Body of pancreas (tissue), 4 donors: ENCODE results near the gene C2orf72. TPM values are rescaled to one million over a fixed set of nuclear protein-coding genes. Genes with fewer than 3 reads are reported as not detected.
A peak's percentile ranks its signal among the peaks of the same experiment; 100 is the strongest.
"Not testable (repeated sequence)": the region's sequence is repeated elsewhere in the genome, so short reads cannot be mapped to it uniquely, and the experiment has no call there.

ENCODE experiments used
- ATAC-seq: fragments of 150-250 bp; one replicate; pipeline ENCODE4 v1.9.1; 2016
- DNase-seq, 4 donors: peaks; one replicate each; pipeline ENCODE4 v3.0.0-alpha.2; 2019
- H3K27ac ChIP-seq, 4 donors: fragments of 200-600 bp; sonication (generic); 1 replicate in 3 of 4; 2 replicates in 1 of 4; pipeline versions ENCODE4 v1.5.1 to v1.6.1; 2016 to 2019; ENCODE audit warnings: mild to moderate bottlenecking in 1 of 4, mixed read lengths in 1 of 4, moderate library complexity in 1 of 4
- H3K27me3 ChIP-seq, 2 donors: fragments of 200-600 bp; sonication (generic); one replicate each; pipeline ENCODE4 v1.6.0; 2016; ENCODE audit warnings: mild to moderate bottlenecking in 1 of 2
- H3K36me3 ChIP-seq, 2 donors: fragments of 200-600 bp; sonication (generic); replicated peaks in 1 of 2; 2 replicates each; pipeline ENCODE4 v1.5.1; 2016; ENCODE audit warnings: low read depth in 2 of 2; ENCODE audit not compliant: insufficient read depth in 1 of 2
- H3K4me1 ChIP-seq: fragments of 200-600 bp; sonication (generic); one replicate; pipeline ENCODE4 v1.6.0; 2016
- H3K4me3 ChIP-seq, 2 donors: fragments of 200-600 bp; sonication (generic); 1 replicate in 1 of 2; 2 replicates in 1 of 2; pipeline ENCODE4 v1.5.1; 2016 to 2019
- H3K9me3 ChIP-seq, 3 donors: fragments of 200-600 bp; sonication (generic); 1 replicate in 2 of 3; 2 replicates in 1 of 3; pipeline ENCODE4 v1.5.1; 2016
- POLR2A ChIP-seq, 3 donors: fragments of 450-650 bp; IDR thresholded peaks; one replicate each; pipeline ENCODE4 v1.6.1; 2016; ENCODE audit warnings: antibody characterized with exemption in 3 of 3, mild to moderate bottlenecking in 2 of 3
- WGBS, 2 donors: methylation state at CpG; one replicate each; pipeline ENCODE4 v1.1.5; 2017; 5-methylcytosine and 5-hydroxymethylcytosine counted together
- intact Hi-C: fragments of 100-400 bp; cut with DNase I; formaldehyde crosslinking; loops from one replicate; pipeline ENCODE4 v1.15.1; 2023
- total RNA-seq, 2 donors: library from RNA; depleted of rRNA; stranded (reverse); fragments of >200 nt; gene quantifications; one replicate each; pipeline ENCODE4 v1.1.0, GENCODE V29; 2016
- TF ChIP-seq, protein P1 (sequence below), 7 experiments: fragments of 450-650 bp in 4 of 7; fragments of 200-600 bp in 3 of 7; sonication (generic) in 3 of 7; IDR thresholded peaks; one replicate each; pipeline ENCODE4 v1.5.1; 2016 to 2019; ENCODE audit warnings: antibody characterized with exemption in 7 of 7

Gene C2orf72
- total RNA-seq, 2 donors from 2014 or later: 14.5 to 52.1 TPM

DNA sequence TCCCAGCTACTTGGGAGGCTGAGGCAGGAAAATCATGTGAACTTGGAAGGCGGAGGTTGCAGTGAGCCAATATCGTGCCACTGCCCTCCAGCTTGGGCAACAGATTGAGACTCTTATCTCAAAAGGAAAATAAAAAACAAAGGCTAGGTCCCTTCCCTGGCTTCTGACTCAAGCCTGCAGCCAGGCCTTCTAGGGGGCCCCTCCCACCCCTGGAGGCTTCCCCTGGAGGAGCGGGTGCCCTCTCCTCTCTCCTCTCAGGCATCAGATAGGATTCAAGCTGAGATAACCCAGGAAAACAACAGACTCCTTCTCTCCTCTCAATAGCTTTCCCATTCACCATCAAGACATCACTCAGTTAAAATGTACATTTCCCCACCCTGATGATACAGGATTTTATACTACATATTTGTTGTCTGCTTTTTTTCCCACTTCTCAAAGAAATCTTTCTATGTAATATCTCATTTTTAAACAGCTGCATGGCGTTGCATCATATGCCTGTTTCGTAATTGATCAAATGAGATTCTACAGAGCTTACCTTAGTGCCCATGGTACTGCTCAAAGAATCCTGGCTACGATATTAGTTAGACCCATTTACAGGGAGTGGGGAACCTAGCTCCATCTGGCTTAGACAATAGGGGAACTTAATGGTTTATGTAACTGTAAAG is 20.6 kb upstream of the C2orf72 start:
- intact Hi-C loops: no loop called here
- DNase-seq (no peak), ATAC-seq (no peak)

DNA sequence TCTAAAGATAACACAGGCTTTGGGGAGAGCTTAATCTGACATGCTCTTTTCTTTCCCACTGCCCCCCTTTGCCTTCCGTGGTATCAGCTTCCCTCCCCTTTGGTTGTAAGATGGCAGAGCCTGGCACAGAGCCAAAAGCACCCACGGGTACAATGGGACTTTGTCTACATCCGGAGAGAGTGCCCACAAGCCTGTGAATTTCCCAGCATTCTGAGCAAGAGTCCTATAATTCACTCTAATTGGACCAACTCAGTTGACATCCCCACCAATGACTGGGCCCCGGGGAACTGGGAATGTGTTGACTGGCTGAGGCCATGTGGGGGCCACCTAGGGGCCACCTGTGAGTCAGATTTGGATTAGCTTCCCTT is 20.1 kb upstream of the C2orf72 start:
- intact Hi-C loops: no loop called here
- Histone ChIP-seq H3K27me3 (no peaks in the 10 kb centered on the region), H3K4me1 (peaks cover 3% of the 10 kb centered on the region), H3K27ac (no peak overlapping the region), H3K36me3 (no peaks in the 10 kb centered on the region), H3K4me3 (no peak overlapping the region), H3K9me3 (no peaks in the 10 kb centered on the region)
- no peak for DNase-seq
- 21 to 25% methylated on average over 4 of the region's 4 CpGs for WGBS, 2 donors
- TF ChIP-seq, protein P1, sequence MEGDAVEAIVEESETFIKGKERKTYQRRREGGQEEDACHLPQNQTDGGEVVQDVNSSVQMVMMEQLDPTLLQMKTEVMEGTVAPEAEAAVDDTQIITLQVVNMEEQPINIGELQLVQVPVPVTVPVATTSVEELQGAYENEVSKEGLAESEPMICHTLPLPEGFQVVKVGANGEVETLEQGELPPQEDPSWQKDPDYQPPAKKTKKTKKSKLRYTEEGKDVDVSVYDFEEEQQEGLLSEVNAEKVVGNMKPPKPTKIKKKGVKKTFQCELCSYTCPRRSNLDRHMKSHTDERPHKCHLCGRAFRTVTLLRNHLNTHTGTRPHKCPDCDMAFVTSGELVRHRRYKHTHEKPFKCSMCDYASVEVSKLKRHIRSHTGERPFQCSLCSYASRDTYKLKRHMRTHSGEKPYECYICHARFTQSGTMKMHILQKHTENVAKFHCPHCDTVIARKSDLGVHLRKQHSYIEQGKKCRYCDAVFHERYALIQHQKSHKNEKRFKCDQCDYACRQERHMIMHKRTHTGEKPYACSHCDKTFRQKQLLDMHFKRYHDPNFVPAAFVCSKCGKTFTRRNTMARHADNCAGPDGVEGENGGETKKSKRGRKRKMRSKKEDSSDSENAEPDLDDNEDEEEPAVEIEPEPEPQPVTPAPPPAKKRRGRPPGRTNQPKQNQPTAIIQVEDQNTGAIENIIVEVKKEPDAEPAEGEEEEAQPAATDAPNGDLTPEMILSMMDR (IDR thresholded peaks at IDR 0.05): no peak
- no peak for TF ChIP-seq POLR2A (IDR thresholded peaks at IDR 0.05)
- ATAC-seq: peak; percentile 9

More for the DNA sequence above, 20.6 kb upstream of the C2orf72 start:
- TF ChIP-seq POLR2A (IDR thresholded peaks at IDR 0.05): no peak
- TF ChIP-seq, protein P1 (IDR thresholded peaks at IDR 0.05): no peak
- Histone ChIP-seq H3K27ac (no peak overlapping the region), H3K4me1 (peaks cover 8% of the 10 kb centered on the region), H3K36me3 (no peaks in the 10 kb centered on the region), H3K9me3 (no peaks in the 10 kb centered on the region), H3K27me3 (no peaks in the 10 kb centered on the region), H3K4me3 (no peak overlapping the region)
- 60 to 61% methylated on average over 6 of the region's 6 CpGs for WGBS, 2 donors

DNA sequence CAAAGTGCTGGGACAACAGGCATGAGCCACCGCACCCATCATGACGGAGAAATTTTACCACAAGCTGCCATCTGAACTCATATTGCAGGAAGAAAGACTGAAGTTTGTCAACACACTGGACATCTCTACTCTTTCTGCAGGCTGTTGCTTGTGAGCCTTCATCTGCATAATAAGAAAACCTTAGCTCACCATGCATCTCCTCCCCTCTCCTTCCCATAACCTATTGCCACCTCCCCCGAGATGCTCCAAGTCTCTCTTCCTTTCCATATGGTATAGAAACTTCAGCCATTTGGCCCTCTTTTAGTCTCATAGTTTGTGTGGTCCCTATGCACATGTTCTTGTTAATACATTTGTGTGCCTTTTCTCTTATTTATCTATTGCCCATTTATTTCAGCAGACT is 19.1 kb upstream of the C2orf72 start:
- Histone ChIP-seq H3K27ac (no peak overlapping the region), H3K9me3 (no peaks in the 10 kb centered on the region), H3K27me3 (no peaks in the 10 kb centered on the region), H3K4me3 (no peak overlapping the region), H3K36me3 (no peaks in the 10 kb centered on the region), H3K4me1 (no peaks in the 10 kb centered on the region)
- no peak for TF ChIP-seq POLR2A (IDR thresholded peaks at IDR 0.05)
- TF ChIP-seq, protein P1 (IDR thresholded peaks at IDR 0.05): no peak
- intact Hi-C loops: no loop called here
- whole genome bisulfite sequencing, 2 donors: 90 to 96% methylated on average over 2 to 3 of the region's 3 CpGs
- no peak for ATAC-seq
- DNase-seq: no peak

DNA sequence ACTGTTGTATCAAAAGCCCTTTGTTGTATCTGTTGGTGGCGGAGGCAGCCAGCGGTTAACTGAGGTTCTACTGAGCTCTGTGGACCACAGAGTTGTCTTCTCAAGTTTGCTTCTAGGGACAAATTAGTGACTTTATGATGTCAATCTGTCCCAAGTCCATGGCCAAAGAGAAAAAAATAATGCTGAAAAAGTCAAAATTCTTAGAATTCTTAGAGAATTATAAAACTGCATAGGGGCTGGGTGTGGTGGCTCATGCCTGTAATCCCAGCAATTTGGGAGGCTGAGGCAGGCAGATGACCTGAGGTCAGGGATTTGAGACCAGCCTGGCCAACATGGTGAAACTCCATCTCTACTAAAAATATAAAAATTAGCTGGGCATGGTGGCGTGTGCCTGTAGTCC is 12.3 kb upstream of the C2orf72 start:
- H3K4me3 ChIP-seq, H3K27me3 ChIP-seq, ATAC-seq, H3K27ac ChIP-seq, H3K36me3 ChIP-seq, intact Hi-C loops, H3K9me3 ChIP-seq, DNase-seq, H3K4me1 ChIP-seq: not testable (repeated sequence)
- WGBS, 2 donors: 88 to 89% methylated on average over 3 of the region's 3 CpGs

DNA sequence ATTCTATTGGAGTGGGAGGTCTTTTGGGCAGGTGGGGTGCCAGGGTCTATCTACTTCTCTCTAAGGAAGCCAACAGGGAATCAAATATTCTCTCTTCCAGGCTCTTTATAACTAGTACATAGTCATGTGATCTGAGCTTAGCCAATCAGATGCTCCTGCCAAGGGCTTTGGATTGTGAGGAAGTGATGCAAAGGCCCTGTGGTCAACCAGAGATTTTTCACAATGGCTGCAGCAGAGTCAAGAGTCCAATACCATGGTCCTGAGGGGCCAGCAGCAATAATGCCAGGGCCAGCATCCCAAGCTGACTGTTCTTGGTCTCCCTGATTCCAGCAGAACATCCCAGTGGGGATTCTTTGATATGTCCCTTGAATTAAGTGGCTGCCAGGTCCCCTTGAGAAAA is 8.4 kb upstream of the C2orf72 start:
- DNase-seq (no peak), ATAC-seq (no peak)
- no peaks in the 10 kb centered on the region for H3K36me3 ChIP-seq
- intact Hi-C loops: no loop called here
- no peak overlapping the region for H3K4me3 ChIP-seq
- no peaks in the 10 kb centered on the region for H3K27me3 ChIP-seq
- H3K9me3 ChIP-seq: no peaks in the 10 kb centered on the region
- TF ChIP-seq, protein P1 (IDR thresholded peaks at IDR 0.05): no peak
- TF ChIP-seq POLR2A (IDR thresholded peaks at IDR 0.05): no peak
- no peak overlapping the region for H3K27ac ChIP-seq
- peaks cover 12% of the 10 kb centered on the region for H3K4me1 ChIP-seq
